IMR-90 (cell line): Measurements from ENCODE around the gene TMEM38A. TPM values are rescaled to one million over a fixed set of nuclear protein-coding genes. Genes with fewer than 3 reads are reported as not detected.

Source experiments
- ATAC-seq: fragments of 200-7000 bp; cut with Tn5 transposase; 2 replicates; pipeline ENCODE4 v1.9.1; 2020; ENCODE audit warnings: low read depth, mild to moderate bottlenecking, moderate library complexity
- BruUV-seq: library from RNA; stranded (reverse); fragments of 400-500 nt; replicated peaks from 2 replicates; lab custom pipeline; 2021; lab: Mats Ljungman, UMichigan
- CTCF ChIA-PET: fragments of 300-600 bp; formaldehyde crosslinking; extraction: SDS; loops from one replicate; lab custom pipeline; 2021; ENCODE audit warnings: antibody characterized with exemption; lab: Yijun Ruan, JAX
- POLR2A ChIA-PET: fragments of 300-600 bp; sonication (Branson Sonifier 250); formaldehyde crosslinking; loops from one replicate; lab custom pipeline; 2022; ENCODE audit warnings: antibody characterized with exemption; ENCODE audit not compliant: unreplicated experiment; lab: Charles Lee
- DNase-seq: peaks from one replicate; pipeline ENCODE4 v3.0.0; 2013
- H2AFZ ChIP-seq: replicated peaks from 2 replicates; pipeline ENCODE3; 2013; ENCODE audit warnings: low read length, mild to moderate bottlenecking; ENCODE audit not compliant: poor library complexity
- H2AK5ac ChIP-seq: 2 replicates; pipeline ENCODE4 v1.6.1; 2013; ENCODE audit warnings: low read depth, low read length, inconsistent platforms
- H2AK9ac ChIP-seq: replicated peaks from 2 replicates; pipeline ENCODE3; 2013; ENCODE audit warnings: mild to moderate bottlenecking, low read depth, low read length, moderate library complexity; ENCODE audit not compliant: poor library complexity
- H2BK120ac ChIP-seq: 2 replicates; pipeline ENCODE4 v1.6.1; 2013; ENCODE audit warnings: low read depth, low read length, inconsistent platforms
- H2BK15ac ChIP-seq: 3 replicates; pipeline ENCODE4 v1.6.1; 2013; ENCODE audit warnings: low read depth, low read length, inconsistent platforms
- H2BK20ac ChIP-seq: 2 replicates; pipeline ENCODE4 v1.6.1; 2013; ENCODE audit warnings: low read depth, mild to moderate bottlenecking, inconsistent platforms, low read length, moderate library complexity
- H2BK5ac ChIP-seq: 2 replicates; pipeline ENCODE4 v1.6.1; 2013; ENCODE audit warnings: mild to moderate bottlenecking, low read depth, low read length, inconsistent platforms; ENCODE audit not compliant: poor library complexity, severe bottlenecking
- H3K14ac ChIP-seq: replicated peaks from 2 replicates; pipeline ENCODE4 v1.6.1; 2013; ENCODE audit warnings: low read depth, low read length, inconsistent platforms
- H3K18ac ChIP-seq: 2 replicates; pipeline ENCODE4 v1.6.1; 2013; ENCODE audit warnings: low read depth, low read length, control low read depth
- H3K23ac ChIP-seq: 2 replicates; pipeline ENCODE4 v1.6.1; 2013; ENCODE audit warnings: low read depth, low read length, inconsistent platforms
- H3K27ac ChIP-seq: 2 replicates; pipeline ENCODE4 v1.5.1; 2013; ENCODE audit warnings: mild to moderate bottlenecking, control low read depth, low read length; ENCODE audit not compliant: insufficient read depth
- H3K27me3 ChIP-seq: 2 replicates; pipeline ENCODE4 v1.6.1; 2013; ENCODE audit warnings: low read length; ENCODE audit not compliant: control insufficient read depth, insufficient read depth
- H3K36me3 ChIP-seq: 2 replicates; pipeline ENCODE4 v1.6.1; 2013; ENCODE audit warnings: low read length, mixed read lengths; ENCODE audit not compliant: control insufficient read depth, insufficient read depth
- H3K4ac ChIP-seq: 2 replicates; pipeline ENCODE4 v1.6.1; 2013; ENCODE audit warnings: low read depth, low read length, inconsistent platforms
- H3K4me1 ChIP-seq: 2 replicates; pipeline ENCODE4 v1.6.1; 2013; ENCODE audit warnings: low read length, mixed read lengths; ENCODE audit not compliant: control insufficient read depth, insufficient read depth
- H3K4me2 ChIP-seq: 2 replicates; pipeline ENCODE4 v1.6.1; 2013; ENCODE audit warnings: low read depth, mild to moderate bottlenecking, control low read depth, low read length, moderate library complexity
- H3K4me3 ChIP-seq: 2 replicates; pipeline ENCODE4 v1.5.1; 2013; ENCODE audit warnings: low read depth, mild to moderate bottlenecking, control low read depth, low read length, moderate library complexity; ENCODE audit not compliant: insufficient read depth
- H3K56ac ChIP-seq: 2 replicates; pipeline ENCODE4 v1.6.1; 2013; ENCODE audit warnings: low read length, inconsistent platforms; ENCODE audit not compliant: insufficient read depth; ENCODE audit errors: extremely low read depth
- H3K79me1 ChIP-seq, 2 experiments: 2 replicates each; pipeline ENCODE4 v1.6.1; 2013; ENCODE audit warnings: low read length in 2 of 2, inconsistent platforms in 1 of 2, low read depth in 1 of 2
- H3K9ac ChIP-seq: 2 replicates; pipeline ENCODE4 v1.6.1; 2013; ENCODE audit warnings: low read depth, low read length, control low read depth
- H3K9me1 ChIP-seq: 2 replicates; pipeline ENCODE4 v1.6.1; 2013; ENCODE audit warnings: low read length, inconsistent platforms; ENCODE audit not compliant: insufficient read depth
- H3K9me3 ChIP-seq: 2 replicates; pipeline ENCODE4 v1.6.1; 2013; ENCODE audit warnings: low read length; ENCODE audit not compliant: control insufficient read depth, insufficient read depth
- H4K20me1 ChIP-seq: 2 replicates; pipeline ENCODE4 v1.6.1; 2013; ENCODE audit warnings: low read length, inconsistent platforms; ENCODE audit not compliant: insufficient read depth
- H4K5ac ChIP-seq: 2 replicates; pipeline ENCODE4 v1.6.1; 2013; ENCODE audit warnings: mild to moderate bottlenecking, low read depth, low read length, control low read depth
- H4K8ac ChIP-seq, 2 experiments: 2 replicates each; pipeline ENCODE4 v1.6.1; 2013; ENCODE audit warnings: low read depth in 2 of 2, low read length in 2 of 2, control low read depth in 1 of 2, inconsistent platforms in 1 of 2
- H4K91ac ChIP-seq: 2 replicates; pipeline ENCODE4 v1.6.1; 2013; ENCODE audit warnings: low read depth, low read length, inconsistent platforms; ENCODE audit not compliant: insufficient read depth
- BHLHE40 ChIP-seq: fragments of 150-350 bp; IDR thresholded peaks from 2 replicates; pipeline ENCODE4 v1.6.1; 2016; ENCODE audit warnings: mild to moderate bottlenecking, low read depth, low read length
- CEBPB ChIP-seq: IDR thresholded peaks from 2 replicates; pipeline ENCODE4 v1.6.1; 2012; ENCODE audit warnings: low read depth, low read length, improper control_type of control experiment
- CHD1 ChIP-seq: IDR thresholded peaks from 2 replicates; pipeline ENCODE4 v1.6.1; 2012; ENCODE audit warnings: low read depth, low read length, improper control_type of control experiment
- ELK1 ChIP-seq: fragments of 150-350 bp; IDR thresholded peaks from 2 replicates; pipeline ENCODE4 v1.6.1; 2016; ENCODE audit warnings: low read depth, mild to moderate bottlenecking, low read length, moderate library complexity, borderline replicate concordance
- MAZ ChIP-seq: IDR thresholded peaks from 2 replicates; pipeline ENCODE4 v1.6.1; 2012; ENCODE audit warnings: low read depth, mild to moderate bottlenecking, low read length, improper control_type of control experiment, moderate library complexity, borderline replicate concordance
- MXI1 ChIP-seq: IDR thresholded peaks from 2 replicates; pipeline ENCODE4 v1.6.1; 2012; ENCODE audit warnings: low read depth, mild to moderate bottlenecking, low read length, moderate library complexity, borderline replicate concordance
- NFE2L2 ChIP-seq: fragments of 150-350 bp; IDR thresholded peaks from 2 replicates; pipeline ENCODE4 v1.6.1; 2016; ENCODE audit warnings: low read depth, mild to moderate bottlenecking, low read length
- RCOR1 ChIP-seq: IDR thresholded peaks from 2 replicates; pipeline ENCODE4 v1.6.1; 2012; ENCODE audit warnings: mild to moderate bottlenecking, low read length, improper control_type of control experiment; ENCODE audit not compliant: insufficient replicate concordance
- RFX5 ChIP-seq: IDR thresholded peaks from 2 replicates; pipeline ENCODE4 v1.8.0; 2012; ENCODE audit warnings: low read depth, mild to moderate bottlenecking, low read length, moderate library complexity
- SMC3 ChIP-seq: fragments of 150-350 bp; IDR thresholded peaks from 2 replicates; pipeline ENCODE4 v1.6.1; 2016; ENCODE audit warnings: low read depth, mild to moderate bottlenecking, antibody characterized with exemption, low read length, moderate library complexity
- WGBS, 2 experiments: methylation state at CpG; one replicate each; pipeline versions ENCODE4 v1.1.5 to v1.1.7; 2013; ENCODE audit warnings: missing lambda C conversion rate in 2 of 2; ENCODE audit not compliant: insufficient read length in 1 of 2; ENCODE audit errors: extremely low coverage in 2 of 2; 5-methylcytosine and 5-hydroxymethylcytosine counted together
- dilution Hi-C: fragments of 300-500 bp; cut with HindIII; formaldehyde crosslinking; loops from one replicate; pipeline ENCODE4 v1.14.3; 2018; ENCODE audit warnings: low sequenced_read_pairs; ENCODE audit not compliant: unreplicated experiment
- in situ Hi-C: fragments of 300-500 bp; cut with MboI; formaldehyde crosslinking; loops from 3 replicates; pipeline ENCODE4 v1.14.3; 2019; ENCODE audit warnings: low sequenced_read_pairs, inconsistent platforms, mixed read lengths
- intact Hi-C: fragments of 100-400 bp; cut with micrococcal nuclease; formaldehyde crosslinking; loops from 2 replicates; pipeline ENCODE4 v1.10.0; 2022
- polyA plus RNA-seq, 3 experiments: library from polyadenylated mRNA; depleted of rRNA; stranded (reverse); fragments of >200 nt; gene quantifications; 2 replicates each; pipeline ENCODE4 v1.2.3, GENCODE V29; 2012; ENCODE audit warnings: low replicate concordance in 1 of 3
- total RNA-seq: library from RNA; depleted of rRNA; stranded (reverse); fragments of >200 nt; gene quantifications from 2 replicates; pipeline ENCODE4 v1.2.3, GENCODE V29; 2012
- TF ChIP-seq, protein P1 (sequence below): fragments of 150-350 bp; IDR thresholded peaks from 2 replicates; pipeline ENCODE4 v1.6.1; 2017; ENCODE audit warnings: mild to moderate bottlenecking, antibody characterized with exemption, low read length, low read depth

Gene TMEM38A
- total and polyA plus RNA-seq, 2 of the 4 experiments (the other 2 are of a cell fraction): 1.3 to 2.0 TPM

DNA sequence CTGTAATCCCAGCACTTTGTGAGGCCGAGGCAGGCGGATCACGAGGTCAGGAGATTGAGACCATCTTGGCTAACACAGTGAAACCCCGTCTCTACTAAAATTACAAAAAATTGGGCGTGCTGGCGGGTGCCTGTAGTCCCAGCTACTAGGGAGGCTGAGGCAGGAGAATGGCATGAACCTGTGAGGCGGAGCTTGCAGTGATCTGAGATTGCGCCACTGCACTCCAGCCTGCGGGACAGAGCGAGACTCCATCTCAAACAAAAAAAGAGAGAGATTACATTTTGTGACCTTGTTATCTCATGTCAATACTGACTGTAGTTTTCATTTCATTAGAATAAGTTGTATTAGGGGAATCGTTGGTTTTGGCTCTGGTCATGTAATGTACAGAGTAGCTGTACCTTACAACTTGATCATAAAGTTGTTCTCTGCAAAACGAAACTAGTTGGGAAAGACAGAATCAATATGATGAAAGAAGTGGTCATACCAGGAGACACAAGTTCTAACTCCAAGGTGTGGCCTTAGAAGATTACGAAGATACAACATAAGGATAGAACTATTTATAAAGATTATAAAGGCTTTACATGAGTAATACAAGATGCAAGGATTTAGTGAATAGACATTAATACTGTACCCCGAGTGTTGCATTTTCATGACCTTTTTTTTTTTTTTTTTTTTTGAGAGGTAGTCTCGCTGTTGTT lies 15.3 kb downstream of the TMEM38A start:
- no peak overlapping the region for H3K56ac ChIP-seq
- no TSS peak for BruUV-seq
- H2AK5ac ChIP-seq: no peak overlapping the region
- H3K9ac ChIP-seq: no peak overlapping the region
- no peak overlapping the region for H3K4me2 ChIP-seq
- no peak overlapping the region for H3K4me3 ChIP-seq
- H4K5ac ChIP-seq: no peak overlapping the region
- H3K9me1 ChIP-seq: peaks cover 3% of the 10 kb centered on the region; the same call in 1 of the 2 replicates
- H3K27me3 ChIP-seq: no peaks in the 10 kb centered on the region
- no peak overlapping the region for H4K8ac ChIP-seq
- no peak overlapping the region for H2BK120ac ChIP-seq
- H3K18ac ChIP-seq: no peak overlapping the region
- H2BK20ac ChIP-seq: no peak overlapping the region
- no peaks in the 10 kb centered on the region for H3K36me3 ChIP-seq
- no peak overlapping the region for H2BK5ac ChIP-seq
- H2AFZ ChIP-seq: no peak overlapping the region
- POLR2A ChIA-PET: no interaction called here
- H2BK15ac ChIP-seq: no peak overlapping the region
- no peak overlapping the region for H3K23ac ChIP-seq
- H4K20me1 ChIP-seq: no peaks in the 10 kb centered on the region
- CTCF ChIA-PET: interaction anchor here (0.6 kb wide), 1 partner anchor 9 kb away, joined by 3 read pairs; no protein-coding TSS in a partner anchor
- H3K14ac ChIP-seq: no peak overlapping the region
- DNase-seq (no peak), ATAC-seq (no peak)
- H4K91ac ChIP-seq: no peak overlapping the region
- dilution Hi-C loops: no loop called here
- H3K79me1 ChIP-seq: no peaks in the 10 kb centered on the region
- 80% methylated on average over 2 of the region's 15 CpGs; no CpG with 5 or more reads in 1 of the 2 experiments for WGBS, 2 experiments
- TF ChIP-seq RFX5 (no peak), MAZ (no peak), BHLHE40 (no peak), CEBPB (no peak), ELK1 (no peak), MXI1 (no peak), RCOR1 (no peak), NFE2L2 (no peak), SMC3 (no peak), CHD1 (no peak)
- TF ChIP-seq, protein P1, sequence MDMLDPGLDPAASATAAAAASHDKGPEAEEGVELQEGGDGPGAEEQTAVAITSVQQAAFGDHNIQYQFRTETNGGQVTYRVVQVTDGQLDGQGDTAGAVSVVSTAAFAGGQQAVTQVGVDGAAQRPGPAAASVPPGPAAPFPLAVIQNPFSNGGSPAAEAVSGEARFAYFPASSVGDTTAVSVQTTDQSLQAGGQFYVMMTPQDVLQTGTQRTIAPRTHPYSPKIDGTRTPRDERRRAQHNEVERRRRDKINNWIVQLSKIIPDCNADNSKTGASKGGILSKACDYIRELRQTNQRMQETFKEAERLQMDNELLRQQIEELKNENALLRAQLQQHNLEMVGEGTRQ: no peak
- H3K4ac ChIP-seq: no peak overlapping the region
- no peak overlapping the region for H2AK9ac ChIP-seq
- intact Hi-C loops: no loop called here
- H3K9me3 ChIP-seq: no peaks in the 10 kb centered on the region
- H3K27ac ChIP-seq: no peak overlapping the region
- in situ Hi-C loops: no loop called here
- H3K4me1 ChIP-seq: no peaks in the 10 kb centered on the region
